Epithelial cell of esophagus (primary cell): ENCODE data around the gene MYADM.

Experiments used
- DNase-seq: peaks from one replicate; pipeline ENCODE4 v3.0.0; 2010; ENCODE audit warnings: low read depth
- H3K4me3 ChIP-seq: 2 replicates; pipeline ENCODE4 v1.5.1; 2011; ENCODE audit warnings: mild to moderate bottlenecking, low read length, control low read depth
- CTCF ChIP-seq: IDR thresholded peaks from 2 replicates; pipeline ENCODE4 v1.5.1; 2011; ENCODE audit warnings: low read depth, mild to moderate bottlenecking, low read length, control low read depth, inconsistent platforms; ENCODE audit not compliant: insufficient read depth; ENCODE audit errors: missing control alignments

The MYADM gene

GRCh38 chr19:53894707-53895106 lies 27.0 kb downstream of the MYADM start:
- H3K4me3 ChIP-seq, result no peak overlapping the region
- DNase-seq, result peak; percentile 78
- no peak for TF ChIP-seq CTCF

GRCh38 chr19:53896682-53897081 lies 29.0 kb downstream of the MYADM start:
- TF ChIP-seq CTCF, result no peak
- no peak for DNase-seq
- H3K4me3 ChIP-seq, result no peak overlapping the region

- no peak overlapping the region for H3K4me3 ChIP-seq
- no peak for TF ChIP-seq CTCF
- no peak for DNase-seq
These were observed 29.8 kb downstream of the MYADM start for GRCh38 chr19:53897459-53897858.

- H3K4me3 ChIP-seq, result no peak overlapping the region
- TF ChIP-seq CTCF, result no peak
- no peak for DNase-seq
These were observed 30.5 kb downstream of the MYADM start for GRCh38 chr19:53898166-53898565.

GRCh38 chr19:53898636-53899341 lies 31.1 kb downstream of the MYADM start:
- no peak for TF ChIP-seq CTCF
- DNase-seq, result no peak

GRCh38 chr19:53900191-53900860 lies 32.6 kb downstream of the MYADM start:
- no peak for TF ChIP-seq CTCF
- DNase-seq, result no peak
- no peak overlapping the region for H3K4me3 ChIP-seq

More at GRCh38 chr19:53898636-53899341, 31.1 kb downstream of the MYADM start:
- H3K4me3 ChIP-seq, result no peak overlapping the region
